Gastroesophageal sphincter (tissue), 3 donors: ENCODE results near the gene RBFOX2.

ENCODE experiments used
- CTCF ChIP-seq, 4 experiments: fragments of 200-600 bp in 2 of 4; fragments of 450-650 bp in 2 of 4; sonication (generic) in 1 of 4; IDR thresholded peaks; one replicate each; pipeline ENCODE4 v1.5.1; 2017 to 2019; ENCODE audit warnings: antibody characterized with exemption in 4 of 4, mild to moderate bottlenecking in 2 of 4, moderate library complexity in 2 of 4
- EP300 ChIP-seq: sonication (generic); formaldehyde crosslinking; IDR thresholded peaks from one replicate; pipeline ENCODE4 v1.6.1; 2017; ENCODE audit warnings: antibody characterized with exemption, mild to moderate bottlenecking
- POLR2A ChIP-seq, 2 donors: fragments of 450-650 bp; IDR thresholded peaks; one replicate each; pipeline ENCODE4 v1.6.1; 2017; ENCODE audit warnings: antibody characterized with exemption in 2 of 2, mild to moderate bottlenecking in 2 of 2, moderate library complexity in 1 of 2
- POLR2AphosphoS5 ChIP-seq: sonication (generic); formaldehyde crosslinking; IDR thresholded peaks from one replicate; pipeline ENCODE4 v1.6.1; 2017; ENCODE audit warnings: antibody characterized with exemption

GRCh38 chr22:35746248-35746647 is 282.4 kb downstream of the RBFOX2 start:
- TF ChIP-seq CTCF (IDR thresholded peaks at IDR 0.05) (no peak), POLR2A (IDR thresholded peaks at IDR 0.05) (no peak), POLR2AphosphoS5 (no peak), EP300 (no peak)
